Suprapubic skin (tissue), 3 donors: Measurements from ENCODE around the gene LRP8.

ENCODE experiments used
- POLR2A ChIP-seq, 2 donors: fragments of 450-650 bp; IDR thresholded peaks; one replicate each; pipeline ENCODE4 v1.6.1; 2017; ENCODE audit warnings: antibody characterized with exemption in 2 of 2, mild to moderate bottlenecking in 2 of 2, moderate library complexity in 2 of 2
- TF ChIP-seq, protein P1 (sequence below), 2 donors: fragments of 200-600 bp in 1 of 2; fragments of 450-650 bp in 1 of 2; sonication (generic) in 1 of 2; IDR thresholded peaks; one replicate each; pipeline ENCODE4 v1.5.1; 2016 to 2019; ENCODE audit warnings: antibody characterized with exemption in 2 of 2, mild to moderate bottlenecking in 1 of 2, moderate library complexity in 1 of 2

DNA sequence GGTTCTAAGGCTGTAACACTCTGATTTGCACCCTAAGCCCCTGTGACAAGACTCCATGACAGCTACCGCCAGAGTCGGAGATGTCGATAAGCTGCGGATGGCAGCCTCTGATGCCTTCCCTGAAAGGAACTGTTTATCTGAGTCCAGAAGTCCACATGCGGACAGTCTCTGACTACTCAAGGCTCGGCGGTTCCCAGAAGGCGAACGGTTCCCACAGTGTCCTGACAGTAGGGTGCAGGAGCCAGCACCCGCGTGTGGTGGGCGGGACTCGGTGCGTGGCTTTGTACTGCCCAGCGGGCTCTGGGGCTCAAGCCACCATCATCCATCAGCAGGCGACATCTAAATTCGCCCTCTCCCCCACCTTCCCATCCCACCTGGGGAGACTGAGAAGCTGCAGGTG is 30.7 kb downstream of the LRP8 start:
- TF ChIP-seq, protein P1, sequence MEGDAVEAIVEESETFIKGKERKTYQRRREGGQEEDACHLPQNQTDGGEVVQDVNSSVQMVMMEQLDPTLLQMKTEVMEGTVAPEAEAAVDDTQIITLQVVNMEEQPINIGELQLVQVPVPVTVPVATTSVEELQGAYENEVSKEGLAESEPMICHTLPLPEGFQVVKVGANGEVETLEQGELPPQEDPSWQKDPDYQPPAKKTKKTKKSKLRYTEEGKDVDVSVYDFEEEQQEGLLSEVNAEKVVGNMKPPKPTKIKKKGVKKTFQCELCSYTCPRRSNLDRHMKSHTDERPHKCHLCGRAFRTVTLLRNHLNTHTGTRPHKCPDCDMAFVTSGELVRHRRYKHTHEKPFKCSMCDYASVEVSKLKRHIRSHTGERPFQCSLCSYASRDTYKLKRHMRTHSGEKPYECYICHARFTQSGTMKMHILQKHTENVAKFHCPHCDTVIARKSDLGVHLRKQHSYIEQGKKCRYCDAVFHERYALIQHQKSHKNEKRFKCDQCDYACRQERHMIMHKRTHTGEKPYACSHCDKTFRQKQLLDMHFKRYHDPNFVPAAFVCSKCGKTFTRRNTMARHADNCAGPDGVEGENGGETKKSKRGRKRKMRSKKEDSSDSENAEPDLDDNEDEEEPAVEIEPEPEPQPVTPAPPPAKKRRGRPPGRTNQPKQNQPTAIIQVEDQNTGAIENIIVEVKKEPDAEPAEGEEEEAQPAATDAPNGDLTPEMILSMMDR (IDR thresholded peaks at IDR 0.05), result no peak
- no peak for TF ChIP-seq POLR2A (IDR thresholded peaks at IDR 0.05)
